Left kidney (tissue), 2 donors: ENCODE results near the gene ZNF182. TPM values are rescaled to one million over a fixed set of nuclear protein-coding genes. Genes with fewer than 3 reads are reported as not detected.
"Not testable (repeated sequence)": the region's sequence is repeated elsewhere in the genome, so short reads cannot be mapped to it uniquely, and the experiment has no call there.

Source experiments
- DNase-seq: peaks from one replicate; pipeline ENCODE4 v3.0.0-alpha.2; 2013
- polyA plus RNA-seq: library from polyadenylated mRNA; unstranded; fragments of 120-200 nt; gene quantifications from one replicate; pipeline ENCODE4 v1.2.1, GENCODE V29; 2013; ENCODE audit not compliant: insufficient read length

The ZNF182 gene
- polyA plus RNA-seq, 1 donor: 14.5 TPM

DNA sequence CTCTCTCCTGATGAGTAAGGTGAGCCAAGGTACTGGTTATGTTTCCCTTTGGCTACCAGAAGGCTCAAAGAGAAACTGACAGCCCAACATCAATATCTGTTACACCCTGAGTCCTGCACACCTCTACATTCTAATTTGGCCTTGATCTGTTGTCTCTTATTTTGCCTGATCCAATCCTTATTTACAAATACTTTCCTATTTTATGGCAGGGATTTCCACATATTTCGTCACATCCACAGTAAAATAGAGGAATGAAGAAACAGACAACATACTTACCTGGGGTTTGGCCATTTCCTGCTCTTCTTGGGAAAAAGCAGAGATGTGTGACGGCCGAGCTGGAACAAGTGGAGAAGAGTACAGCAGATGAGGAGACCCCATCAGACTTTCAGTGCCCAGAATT is 1.5 kb downstream of the ZNF182 start:
- DNase-seq: no peak

- no peak for DNase-seq
Measured at GRCh38 chrX:48001260-48001659, 2.5 kb downstream of the ZNF182 start.

DNA sequence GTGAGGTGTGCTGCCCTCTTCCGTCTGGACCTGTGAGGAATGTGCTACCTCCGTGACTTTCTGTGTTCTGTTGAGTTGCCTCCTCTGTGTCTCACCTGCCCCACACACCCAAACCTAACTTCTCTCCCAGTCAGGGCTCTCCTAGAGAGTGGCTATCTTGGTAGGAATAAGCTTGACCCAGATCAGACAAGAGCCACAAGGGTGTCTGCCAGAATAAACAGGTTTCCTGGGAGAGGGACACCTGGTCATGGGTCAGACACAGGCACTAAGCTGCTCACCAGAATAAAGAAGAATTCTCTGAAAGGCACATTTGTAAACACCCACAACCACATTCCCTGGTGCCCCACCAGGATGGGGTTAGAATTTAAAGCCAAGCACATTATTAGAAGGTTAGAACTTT is 11.1 kb downstream of the ZNF182 start:
- no peak for DNase-seq

- DNase-seq: no peak
Measured at GRCh38 chrX:47992095-47992380, 11.8 kb downstream of the ZNF182 start.

GRCh38 chrX:47991263-47992094 is 12.3 kb downstream of the ZNF182 start:
- no peak for DNase-seq

DNA sequence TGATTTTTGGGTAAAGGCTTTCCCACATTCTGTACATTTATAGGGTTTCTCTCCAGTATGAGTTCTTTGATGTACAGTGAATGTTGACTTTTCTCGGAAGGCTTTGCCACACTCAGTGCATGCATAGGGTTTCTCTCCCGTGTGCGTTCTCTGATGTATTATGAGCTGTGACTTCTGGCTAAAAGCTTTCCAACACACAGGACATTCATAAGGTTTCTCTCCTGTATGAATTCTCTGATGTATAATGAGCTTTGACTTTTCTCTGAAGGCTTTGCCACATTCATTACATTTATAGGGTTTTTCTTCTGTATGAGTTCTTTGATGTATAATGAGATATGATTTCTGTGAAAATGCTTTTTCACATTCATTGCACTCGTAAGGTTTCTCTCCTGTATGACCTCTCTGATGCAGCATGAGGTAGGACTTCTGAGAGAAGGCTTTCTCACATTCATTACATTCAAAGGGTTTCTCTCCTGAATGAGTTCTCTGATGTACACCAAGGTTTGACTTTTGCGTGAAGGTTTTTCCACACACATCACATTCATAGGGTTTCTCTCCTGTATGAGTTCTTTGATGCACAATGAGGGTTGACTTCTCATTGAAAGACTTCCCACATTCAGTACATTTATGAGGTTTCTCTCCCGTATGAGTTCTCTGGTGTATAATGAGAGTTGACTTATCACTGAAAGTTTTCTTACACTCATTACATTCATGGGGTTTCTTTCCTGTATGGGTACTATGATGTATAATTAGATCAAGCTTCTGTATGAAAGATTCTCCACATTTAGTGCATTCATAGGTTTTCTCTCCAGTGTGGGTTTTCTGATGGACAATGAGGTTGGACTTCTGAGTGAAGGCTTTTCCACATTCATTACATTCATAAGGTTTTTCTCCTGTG is 27.3 kb downstream of the ZNF182 start:
- DNase-seq: no peak

DNA sequence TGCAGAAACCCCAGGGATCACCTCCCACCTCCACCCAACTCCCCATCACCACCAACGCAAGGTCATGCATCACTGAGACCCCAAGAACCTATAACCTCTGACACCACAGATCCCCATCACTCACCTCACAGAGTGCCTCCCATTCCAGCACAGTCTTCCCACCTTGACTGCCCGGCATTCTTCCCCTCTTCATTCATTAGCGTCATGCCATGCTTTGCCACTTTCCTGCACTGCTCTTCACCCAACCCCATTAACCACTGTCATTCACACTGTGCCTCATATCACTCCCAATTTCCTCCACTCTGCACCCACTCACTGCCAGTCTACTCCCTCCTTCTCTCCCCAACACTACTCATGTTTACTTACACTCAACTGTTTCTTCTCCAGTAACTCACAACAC is 30.6 kb downstream of the ZNF182 start:
- DNase-seq: no peak

DNA sequence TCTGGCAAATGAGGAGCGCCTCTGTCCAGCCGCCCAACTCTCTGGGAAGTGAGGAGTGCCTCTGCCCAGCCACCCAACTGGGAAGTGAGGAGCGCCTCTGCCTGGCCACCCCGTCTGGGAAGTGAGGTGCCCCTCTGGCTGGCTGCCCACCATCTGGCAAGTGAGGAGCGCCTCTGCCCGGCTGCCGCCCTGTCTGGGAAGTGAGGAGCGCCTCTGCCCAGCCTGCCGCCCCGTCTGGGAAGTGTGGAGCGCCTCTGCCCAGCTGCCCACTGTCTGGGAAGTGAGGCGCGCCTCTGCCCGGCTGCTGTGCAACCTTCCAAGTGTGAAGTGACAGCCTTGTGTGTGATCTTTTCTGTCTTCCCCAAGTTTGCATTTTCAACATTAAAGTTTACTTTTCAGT is 38.3 kb downstream of the ZNF182 start:
- DNase-seq: not testable (repeated sequence)

GRCh38 chrX:47961830-47962229 is 42.0 kb downstream of the ZNF182 start:
- DNase-seq: not testable (repeated sequence)

GRCh38 chrX:47960406-47960805 is 43.4 kb downstream of the ZNF182 start:
- no peak for DNase-seq

GRCh38 chrX:47958761-47959342 is 44.9 kb downstream of the ZNF182 start:
- DNase-seq: no peak

DNA sequence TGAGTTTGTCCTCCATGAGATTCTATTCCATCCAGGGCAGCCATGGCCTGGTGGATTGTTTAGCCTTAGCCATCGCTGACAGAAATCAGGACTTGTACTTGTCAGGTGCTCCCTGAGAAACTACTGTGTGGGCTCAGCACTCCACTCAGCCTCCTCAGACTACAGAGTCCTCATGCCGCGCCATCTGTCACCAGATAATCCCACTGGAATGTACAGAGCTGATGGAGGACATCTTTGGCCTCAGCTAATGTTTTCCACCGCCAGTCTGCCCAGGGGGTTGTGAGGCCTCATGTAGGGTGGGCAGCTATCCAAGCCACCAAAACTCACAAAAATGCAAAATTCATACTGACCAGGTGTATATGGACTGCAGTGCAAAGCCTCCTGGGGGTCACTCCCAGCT is 45.6 kb downstream of the ZNF182 start:
- not testable (repeated sequence) for DNase-seq

DNA sequence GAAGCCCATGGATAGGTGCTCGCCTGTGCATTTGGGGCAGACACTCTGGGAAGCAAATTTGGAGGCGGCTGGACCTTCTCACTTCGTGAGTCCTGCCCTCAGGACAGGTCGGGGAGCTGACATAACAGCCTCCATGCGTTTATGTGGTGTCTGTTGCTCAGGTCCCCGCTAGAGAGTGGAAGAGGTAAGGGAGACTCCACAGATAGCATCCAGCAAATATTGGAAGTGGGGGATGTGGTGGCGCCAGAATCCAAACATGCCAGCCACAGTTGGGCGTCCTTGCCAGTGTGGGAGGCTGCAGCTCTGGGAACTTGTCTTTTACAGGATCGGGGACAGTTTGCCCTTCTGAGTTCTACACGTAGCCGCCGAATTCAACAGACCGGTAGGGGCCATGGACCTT is 47.8 kb downstream of the ZNF182 start:
- DNase-seq: no peak

DNA sequence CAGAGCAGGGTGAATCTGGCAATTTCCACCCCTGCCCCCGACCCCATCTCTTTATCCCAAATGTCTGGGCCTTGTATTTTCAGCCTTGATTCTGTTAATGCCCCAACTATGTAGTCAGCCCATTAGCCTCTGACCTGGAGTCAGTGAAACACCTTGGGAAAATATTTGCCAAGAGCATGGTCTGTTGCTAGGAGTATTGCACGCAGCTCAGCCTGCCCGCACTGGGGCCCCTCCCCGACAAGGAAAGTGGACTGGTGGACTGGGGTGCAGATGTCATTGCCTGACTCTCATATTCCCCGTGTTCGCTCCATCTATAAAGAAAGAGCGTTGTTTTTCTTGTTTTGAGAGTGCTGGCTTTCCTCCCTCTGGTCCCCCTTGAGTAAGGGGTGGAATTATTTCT is 48.5 kb downstream of the ZNF182 start:
- DNase-seq: not testable (repeated sequence)

GRCh38 chrX:47941423-47941822 is 62.4 kb downstream of the ZNF182 start:
- DNase-seq: no peak

GRCh38 chrX:47940448-47940847 is 63.3 kb downstream of the ZNF182 start:
- DNase-seq: no peak

DNA sequence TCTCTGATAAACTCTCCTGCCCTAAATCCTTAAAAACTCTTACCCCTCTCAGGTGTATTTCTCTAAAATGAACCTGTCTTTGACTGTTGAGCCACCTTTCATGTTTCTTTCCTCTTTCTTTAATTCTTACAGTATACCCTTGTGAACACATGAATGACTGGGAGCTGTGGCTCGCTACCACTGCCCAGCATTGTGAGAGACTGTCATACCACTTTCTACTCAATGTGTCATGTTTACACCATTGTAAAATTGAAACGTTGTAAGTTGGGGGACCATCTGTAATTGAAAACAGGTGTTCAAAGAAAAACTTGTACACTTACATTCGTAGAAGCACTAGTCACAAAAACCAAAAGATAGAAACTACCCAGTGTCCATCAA is 66.9 kb downstream of the ZNF182 start:
- no peak for DNase-seq

GRCh38 chrX:47936224-47936939 is 67.4 kb downstream of the ZNF182 start:
- DNase-seq: no peak

DNA sequence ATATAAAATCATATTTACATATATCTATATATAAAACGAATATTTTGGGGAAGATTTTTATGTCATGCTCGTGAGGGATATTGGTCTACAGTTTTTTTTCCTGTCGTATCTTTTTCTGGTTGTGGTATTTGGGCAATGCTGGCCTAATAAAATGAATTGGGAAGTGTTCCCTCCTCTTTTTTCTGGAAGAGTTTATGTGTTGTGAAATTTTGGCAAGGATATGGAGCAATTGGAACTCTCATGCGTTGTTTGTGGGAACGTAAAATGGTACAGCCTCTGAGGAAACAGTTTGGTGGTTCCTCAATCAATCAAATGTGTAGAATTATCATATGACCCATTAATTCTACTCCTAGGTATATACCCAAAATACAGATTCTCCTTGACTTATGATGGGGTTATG is 69.8 kb downstream of the ZNF182 start:
- no peak for DNase-seq

DNA sequence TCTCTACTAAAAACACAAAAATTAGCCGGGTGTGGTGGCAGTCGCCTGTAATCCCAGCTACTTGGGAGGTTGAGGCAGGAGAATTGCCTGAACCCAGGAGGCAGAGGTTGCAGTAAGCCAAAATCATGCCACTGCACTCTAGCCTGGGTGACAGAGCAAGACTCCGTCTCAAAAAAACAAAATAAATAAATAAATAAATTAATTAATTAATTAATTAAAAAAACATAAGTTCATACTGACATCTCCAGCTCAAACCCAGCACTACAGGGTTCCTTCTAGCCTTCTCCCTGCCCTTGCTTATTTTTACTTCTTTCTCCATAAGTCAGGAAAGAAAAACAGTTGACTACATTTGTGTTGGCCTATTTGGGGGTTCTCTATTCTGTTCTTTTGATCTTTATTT is 71.8 kb downstream of the ZNF182 start:
- not testable (repeated sequence) for DNase-seq

DNA sequence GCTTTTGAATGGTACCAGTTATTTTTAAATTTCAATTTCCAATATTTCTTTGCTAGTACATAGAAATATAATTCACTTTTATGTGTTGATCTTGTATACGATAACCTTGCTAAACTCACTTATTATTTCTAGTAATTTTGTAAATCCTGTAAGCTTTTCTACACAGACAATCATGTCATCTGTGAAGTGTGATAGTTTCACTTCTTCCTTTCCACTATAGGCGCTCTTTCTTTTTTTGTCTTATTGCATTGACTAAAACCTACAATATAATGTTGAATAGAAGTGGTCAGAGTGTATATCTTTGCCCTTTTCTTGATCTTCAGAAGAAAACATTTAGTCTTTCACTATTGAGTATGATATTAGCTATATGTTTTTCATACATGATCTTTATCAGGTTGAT is 76.6 kb downstream of the ZNF182 start:
- DNase-seq: no peak
